ENCODE results near the gene ZNF737. TPM values are rescaled to one million over a fixed set of nuclear protein-coding genes. Genes with fewer than 3 reads are reported as not detected.
"Not testable (repeated sequence)": the region's sequence is repeated elsewhere in the genome, so short reads cannot be mapped to it uniquely, and the experiment has no call there.

The ZNF737 gene
- total and polyA plus RNA-seq, 10 donors: 3.2 to 33.0 (median 19.4) TPM

GRCh38 chr19:20607943-20608342 lies 42.4 kb upstream of the ZNF737 start:
- intact Hi-C loops (cut with DNase I; ENCODE audit: low total_unique reads): no loop called here

GRCh38 chr19:20558571-20558970 lies 7.0 kb downstream of the ZNF737 start:
- Histone ChIP-seq H3K9me3 (peaks cover 38 to 99% (median 98%) of the 10 kb centered on the region in 8 donors), H3K27ac (no peak overlapping the region), H3K36me3 (peaks cover 8 to 98% (median 55%) of the 10 kb centered on the region in 6 donors), H3K4me1 (peaks cover 0 to 3% (median under 1%) of the 10 kb centered on the region in 6 donors), H3K4me3 (no peak overlapping the region), H3K27me3 (replicated peaks in 1 of 7) (no peaks in the 10 kb centered on the region)
- TF ChIP-seq POLR2AphosphoS5 (IDR thresholded peaks at IDR 0.05) (no peak), CTCF (IDR thresholded peaks at IDR 0.05 in 8 of 11, conservative IDR thresholded peaks at IDR 0.05 in 3 of 11) (no peak), POLR2A (IDR thresholded peaks at IDR 0.05) (no peak)
- intact Hi-C loops (cut with DNase I; ENCODE audit: low total_unique reads): no loop called here
- DNase-seq: no peak

More at GRCh38 chr19:20607943-20608342, 42.4 kb upstream of the ZNF737 start:
- Histone ChIP-seq H3K4me3 (no peak overlapping the region), H3K27me3 (replicated peaks in 1 of 7) (no peaks in the 10 kb centered on the region), H3K36me3 (no peaks in the 10 kb centered on the region), H3K9me3 (peaks cover 0 to 100% (median 83%) of the 10 kb centered on the region in 8 donors), H3K27ac (no peak overlapping the region), H3K4me1 (peaks cover 0 to under 1% (median 0%) of the 10 kb centered on the region in 6 donors)
- WGBS, 5 donors: 0 to 98% (median 90%) methylated on average over 1 of the region's 1 CpG
- DNase-seq: no peak
- TF ChIP-seq CTCF (IDR thresholded peaks at IDR 0.05 in 8 of 11, conservative IDR thresholded peaks at IDR 0.05 in 3 of 11) (no peak), POLR2A (IDR thresholded peaks at IDR 0.05) (no peak), POLR2AphosphoS5 (IDR thresholded peaks at IDR 0.05) (no peak)

- no peak for TF ChIP-seq POLR2A (IDR thresholded peaks at IDR 0.05)
- no peak for TF ChIP-seq POLR2AphosphoS5 (IDR thresholded peaks at IDR 0.05)
- TF ChIP-seq CTCF (IDR thresholded peaks at IDR 0.05 in 8 of 11, conservative IDR thresholded peaks at IDR 0.05 in 3 of 11): peak in 1 of 11 experiments; percentile 21
- no peak for DNase-seq
- intact Hi-C loops (cut with DNase I; ENCODE audit: low total_unique reads): no loop called here
- H3K9me3 ChIP-seq: peaks cover 42 to 99% (median 98%) of the 10 kb centered on the region in 8 donors
- no peak overlapping the region for H3K27ac ChIP-seq
- H3K4me3 ChIP-seq: no peak overlapping the region
- H3K27me3 ChIP-seq (replicated peaks in 1 of 7): no peaks in the 10 kb centered on the region
- 72 to 81% (median 78%) methylated on average over 4 of the region's 4 CpGs for WGBS, 5 donors
- H3K36me3 ChIP-seq: peaks cover 11 to 98% (median 57%) of the 10 kb centered on the region in 6 donors
- no peaks in the 10 kb centered on the region for H3K4me1 ChIP-seq
These were observed 7.6 kb downstream of the ZNF737 start for GRCh38 chr19:20558011-20558410.

- DNase-seq; H3K27ac ChIP-seq; H3K27me3 ChIP-seq (replicated peaks in 1 of 7); H3K4me1 ChIP-seq; intact Hi-C loops (cut with DNase I; ENCODE audit: low total_unique reads): not testable (repeated sequence)
- peaks cover 35 to 91% (median 63%) of the 10 kb centered on the region in 6 donors for H3K36me3 ChIP-seq
- WGBS, 5 donors: 91 to 97% (median 95%) methylated on average over 7 of the region's 7 CpGs
- peak overlapping the region in 1 of 8 donors; percentile 27 for H3K4me3 ChIP-seq
- peaks cover 80 to 100% (median 100%) of the 10 kb centered on the region in 8 donors for H3K9me3 ChIP-seq
These were observed 20.8 kb downstream of the ZNF737 start for GRCh38 chr19:20544667-20545333.

- H3K36me3 ChIP-seq: peaks cover 0 to 48% (median 12%) of the 10 kb centered on the region in 6 donors
- H3K9me3 ChIP-seq: peaks cover 2 to 100% (median 84%) of the 10 kb centered on the region in 8 donors
- H3K27ac ChIP-seq; DNase-seq; H3K4me3 ChIP-seq; H3K4me1 ChIP-seq; H3K27me3 ChIP-seq (replicated peaks in 1 of 7); intact Hi-C loops (cut with DNase I; ENCODE audit: low total_unique reads): not testable (repeated sequence)
- WGBS, 5 donors: 90 to 100% (median 94%) methylated on average over 2 to 29 of the region's 29 CpGs; no CpG with 5 or more reads in 1 of the 5 donors
These were observed 35.3 kb downstream of the ZNF737 start for GRCh38 chr19:20530303-20530702.

Data from spleen (tissue), 11 donors.